Non-pigmented ciliary epithelial cell (primary cell): ENCODE measurements around the gene MRO.
"Not testable (repeated sequence)": the region's sequence is repeated elsewhere in the genome, so short reads cannot be mapped to it uniquely, and the experiment has no call there.

Source experiments
- DNase-seq: peaks from one replicate; pipeline ENCODE4 v3.0.0-alpha.2; 2010; ENCODE audit warnings: low read depth

The MRO gene

GRCh38 chr18:50791599-50792438, 28.0 kb downstream of the MRO start:
- DNase-seq: no peak

DNA sequence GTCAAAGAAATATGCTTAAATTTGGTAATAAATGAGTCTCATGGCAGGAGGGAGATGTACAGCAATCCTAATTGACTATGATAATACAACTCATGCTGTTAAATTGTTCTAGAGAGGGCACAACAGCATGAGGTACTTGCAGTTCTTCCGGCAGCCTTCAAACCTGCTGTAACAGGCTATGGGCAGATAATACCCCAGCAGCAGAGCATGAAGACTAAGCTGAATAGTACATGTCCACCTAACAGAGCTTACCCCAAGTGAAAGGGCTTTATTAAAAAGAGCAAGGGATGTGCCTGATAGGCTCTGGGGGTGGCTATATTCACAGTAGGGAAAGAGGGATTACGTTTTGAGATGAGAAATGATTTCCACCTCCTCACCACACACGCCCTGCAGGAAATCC, 28.9 kb downstream of the MRO start:
- DNase-seq: no peak

DNA sequence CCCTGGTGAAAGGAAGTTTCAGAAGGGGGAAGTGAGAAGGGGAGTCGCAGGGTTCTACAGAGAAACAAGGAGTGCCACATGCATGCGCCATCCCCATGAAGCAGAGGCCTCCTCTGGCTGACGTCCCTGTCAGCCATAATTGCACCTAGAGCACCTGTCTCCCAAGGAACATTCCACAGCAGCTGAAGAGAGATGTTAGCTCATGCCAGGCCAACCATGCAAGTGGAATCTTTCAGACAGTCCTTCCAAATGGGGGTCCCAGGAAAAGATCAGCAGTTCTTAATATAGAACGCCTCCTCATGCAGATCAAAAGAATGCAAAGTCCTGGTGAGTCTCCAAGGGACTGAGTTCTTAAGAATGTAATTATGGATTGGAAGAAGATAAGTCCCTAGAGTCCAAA, 29.6 kb downstream of the MRO start:
- no peak for DNase-seq

- DNase-seq: no peak
Measured at GRCh38 chr18:50788284-50788683, 31.5 kb downstream of the MRO start.

DNA sequence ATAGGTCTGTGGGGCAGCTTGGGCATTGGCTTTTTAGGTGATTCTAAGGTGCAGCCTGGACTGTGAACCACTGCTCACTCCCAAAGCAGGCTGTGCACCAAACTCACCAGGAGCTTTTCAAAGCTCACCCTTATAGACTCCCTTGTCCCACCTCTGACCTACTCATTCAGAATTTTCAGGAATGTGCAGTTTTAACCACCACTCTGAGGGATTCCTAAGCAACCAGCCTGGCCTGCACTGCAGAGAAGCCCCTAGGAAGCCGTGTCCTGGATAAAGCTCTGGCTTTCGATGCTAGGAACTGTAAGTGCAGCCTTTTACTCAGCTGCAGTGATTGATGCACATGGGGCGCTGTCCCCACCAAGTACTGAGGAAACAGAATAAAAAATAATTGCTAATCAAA, 33.0 kb downstream of the MRO start:
- no peak for DNase-seq

DNA sequence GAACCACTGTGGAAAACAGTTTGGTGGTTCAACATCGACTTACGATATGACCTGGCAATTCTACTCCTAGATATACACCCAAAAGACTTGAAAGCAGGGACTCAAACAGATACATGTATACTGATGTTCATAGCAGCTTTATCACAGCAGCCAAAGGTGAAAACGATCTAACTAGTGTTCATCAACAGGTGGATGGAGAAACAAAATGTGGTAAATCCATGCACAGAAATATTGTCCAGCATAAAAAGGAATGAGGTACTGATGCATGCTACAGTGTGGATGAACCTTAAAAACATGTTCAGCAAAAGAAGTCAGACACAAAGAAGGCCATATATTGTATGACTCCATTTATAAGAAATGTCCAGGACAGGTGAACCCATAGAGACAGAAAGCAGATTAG, 36.3 kb downstream of the MRO start:
- no peak for DNase-seq

GRCh38 chr18:50779021-50779420, 40.8 kb downstream of the MRO start:
- not testable (repeated sequence) for DNase-seq

DNA sequence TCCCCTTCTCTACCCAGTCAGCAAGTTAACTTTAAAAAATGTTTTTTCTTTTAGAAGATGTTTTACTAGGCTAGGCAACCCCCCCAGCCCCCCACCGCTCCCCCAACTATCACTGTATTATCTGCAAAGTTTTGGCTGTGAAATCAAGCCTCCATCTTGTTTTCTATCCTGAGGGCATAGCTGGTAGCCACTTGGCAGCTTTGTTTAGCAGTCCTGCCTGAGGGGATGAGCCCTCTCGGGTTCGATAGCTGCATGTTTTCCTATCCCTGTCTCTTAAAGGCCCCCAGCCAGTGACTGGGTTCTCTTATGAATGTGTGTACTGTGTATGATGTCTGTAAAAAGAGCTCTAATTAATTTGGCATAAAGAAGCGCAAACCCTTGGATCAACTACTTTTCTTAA, 43.4 kb downstream of the MRO start:
- DNase-seq: no peak

- DNase-seq: no peak
Measured at GRCh38 chr18:50775726-50776125, 44.1 kb downstream of the MRO start.

GRCh38 chr18:50775207-50775606, 44.6 kb downstream of the MRO start:
- no peak for DNase-seq

GRCh38 chr18:50769463-50769862, 50.4 kb downstream of the MRO start:
- DNase-seq: no peak

DNA sequence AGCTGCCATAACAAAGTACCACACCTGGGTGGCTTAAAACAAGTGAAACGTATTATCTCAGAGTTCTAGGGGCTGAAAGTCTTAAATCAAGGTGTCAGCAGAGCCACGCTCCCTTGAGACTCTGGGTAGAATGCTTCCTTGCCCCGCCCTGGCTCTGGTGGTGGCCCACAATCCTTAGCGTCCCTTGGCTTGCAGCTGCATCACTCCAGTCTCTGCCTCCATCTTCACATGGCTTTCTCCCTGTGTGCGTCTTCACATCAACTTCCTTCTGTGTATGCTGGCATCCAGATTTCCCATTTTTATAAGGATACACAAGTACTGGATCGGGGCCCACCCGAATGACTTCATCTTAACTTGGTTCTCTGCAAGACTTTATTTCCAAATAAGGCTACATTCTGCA, 62.5 kb downstream of the MRO start:
- no peak for DNase-seq

DNA sequence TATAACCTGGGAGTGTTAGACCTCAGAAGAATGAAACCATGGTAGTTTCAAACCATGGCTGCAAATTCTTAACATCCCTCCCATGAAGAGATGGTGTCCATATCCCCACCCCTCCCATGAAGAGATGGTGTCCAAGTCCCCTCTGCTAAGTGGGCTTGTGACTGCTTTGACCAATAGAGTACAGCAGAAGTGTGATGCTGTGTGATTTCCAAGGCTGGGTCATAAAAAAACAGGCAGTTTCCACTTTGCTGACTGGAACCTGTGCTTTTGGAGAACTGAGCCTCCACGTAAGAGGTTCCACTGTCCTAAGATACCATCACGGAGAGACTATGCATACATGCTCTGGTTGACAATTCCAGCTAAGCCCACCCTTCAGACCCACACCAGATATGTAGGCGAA, 65.5 kb downstream of the MRO start:
- DNase-seq: no peak

DNA sequence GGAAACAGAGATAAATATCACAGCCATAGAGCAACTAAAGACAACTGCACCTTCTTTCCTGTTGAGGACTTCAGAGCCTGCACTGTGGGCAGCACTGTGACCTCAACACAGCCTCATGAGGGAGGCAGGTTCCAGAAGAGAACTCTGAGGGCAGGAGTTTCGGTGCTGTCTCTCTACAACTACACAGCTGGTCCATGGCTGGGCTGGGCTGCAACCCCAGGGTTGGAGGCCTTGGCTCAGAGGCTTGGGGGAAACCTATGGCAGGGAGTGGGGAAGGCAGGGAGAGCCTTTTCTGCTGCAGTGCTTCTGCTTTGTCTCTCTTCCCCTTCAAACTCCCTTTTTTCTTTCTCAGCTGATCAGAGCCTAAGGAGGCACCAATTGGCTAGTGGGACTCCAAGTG, 66.5 kb downstream of the MRO start:
- DNase-seq: no peak

DNA sequence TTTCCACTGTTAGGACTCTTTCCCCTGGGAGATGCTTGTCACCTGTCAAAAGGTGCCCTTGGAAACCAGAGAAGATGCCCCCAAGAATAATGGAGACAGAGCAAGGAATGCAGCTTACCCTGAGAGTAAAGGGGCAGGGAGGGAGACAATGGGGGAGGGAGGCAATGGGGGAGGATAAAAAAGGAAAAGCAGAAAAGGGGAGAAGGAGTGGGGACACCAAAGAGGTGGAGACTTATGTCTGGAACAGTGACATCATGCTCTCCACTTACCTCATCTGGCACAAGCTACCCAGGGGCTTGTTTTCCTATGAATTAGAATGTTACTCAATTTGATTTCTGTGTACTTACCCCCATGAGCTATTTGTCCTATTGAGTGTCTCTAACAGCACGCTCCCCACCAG, 67.9 kb downstream of the MRO start:
- no peak for DNase-seq

GRCh38 chr18:50751490-50751889, 68.3 kb downstream of the MRO start:
- no peak for DNase-seq

DNA sequence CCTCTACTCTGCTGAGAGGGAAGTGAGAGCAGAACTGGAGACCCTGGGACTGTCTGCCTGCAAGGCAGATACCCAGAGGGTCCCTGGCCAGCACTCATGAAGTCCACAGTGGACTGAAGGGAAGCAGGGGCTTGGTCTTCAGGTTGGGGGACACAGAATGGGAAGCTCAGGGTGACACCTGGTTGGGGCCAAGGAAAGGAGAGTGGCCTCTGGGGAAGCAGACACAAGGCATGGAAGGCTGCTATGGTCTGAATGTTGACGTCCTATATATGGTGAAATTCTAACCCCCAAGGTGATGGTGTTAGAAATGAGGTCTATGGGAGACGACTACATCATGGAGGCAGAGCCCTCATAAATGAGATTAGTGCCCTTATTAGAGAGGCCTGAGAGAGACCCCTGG, 69.3 kb downstream of the MRO start:
- no peak for DNase-seq

DNA sequence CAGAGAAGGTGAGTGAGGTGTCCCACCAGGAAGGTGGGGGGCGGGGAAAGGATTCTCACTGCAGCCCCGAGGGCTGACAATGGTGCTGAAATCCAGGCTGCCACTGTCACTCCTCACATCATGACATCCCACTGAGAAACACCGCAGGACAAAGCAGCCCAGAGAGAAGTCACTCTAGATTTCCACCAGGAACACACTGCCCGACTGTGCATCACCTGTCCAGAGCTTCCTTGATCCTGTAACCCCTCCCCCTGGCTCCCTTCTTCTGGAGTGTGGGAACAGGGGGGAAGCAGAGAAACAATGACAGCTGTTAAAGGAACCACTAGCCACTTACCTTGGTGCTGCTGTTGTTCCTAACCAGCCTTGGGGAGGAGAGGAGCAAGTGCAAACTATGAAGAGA, 69.9 kb downstream of the MRO start:
- DNase-seq: no peak

DNA sequence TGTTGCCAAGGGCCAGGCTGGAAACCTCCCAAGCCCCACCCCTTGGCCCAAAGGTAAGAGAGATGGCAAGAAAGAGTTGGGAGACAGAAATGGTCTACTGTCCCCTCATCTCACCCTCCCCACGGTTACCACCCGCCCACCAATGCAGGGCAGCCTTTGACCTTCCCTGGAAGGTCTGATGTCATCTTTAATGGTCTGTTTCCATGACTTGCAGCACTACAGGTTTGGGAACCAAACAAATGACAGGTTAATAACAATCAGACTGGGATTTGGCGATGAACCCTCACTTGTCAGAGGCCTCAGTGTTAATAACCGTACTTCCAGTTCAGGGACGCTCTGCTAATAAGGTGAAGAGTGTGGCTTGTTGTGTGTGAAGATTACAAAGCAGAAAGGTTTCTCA, 70.4 kb downstream of the MRO start:
- DNase-seq: no peak

DNA sequence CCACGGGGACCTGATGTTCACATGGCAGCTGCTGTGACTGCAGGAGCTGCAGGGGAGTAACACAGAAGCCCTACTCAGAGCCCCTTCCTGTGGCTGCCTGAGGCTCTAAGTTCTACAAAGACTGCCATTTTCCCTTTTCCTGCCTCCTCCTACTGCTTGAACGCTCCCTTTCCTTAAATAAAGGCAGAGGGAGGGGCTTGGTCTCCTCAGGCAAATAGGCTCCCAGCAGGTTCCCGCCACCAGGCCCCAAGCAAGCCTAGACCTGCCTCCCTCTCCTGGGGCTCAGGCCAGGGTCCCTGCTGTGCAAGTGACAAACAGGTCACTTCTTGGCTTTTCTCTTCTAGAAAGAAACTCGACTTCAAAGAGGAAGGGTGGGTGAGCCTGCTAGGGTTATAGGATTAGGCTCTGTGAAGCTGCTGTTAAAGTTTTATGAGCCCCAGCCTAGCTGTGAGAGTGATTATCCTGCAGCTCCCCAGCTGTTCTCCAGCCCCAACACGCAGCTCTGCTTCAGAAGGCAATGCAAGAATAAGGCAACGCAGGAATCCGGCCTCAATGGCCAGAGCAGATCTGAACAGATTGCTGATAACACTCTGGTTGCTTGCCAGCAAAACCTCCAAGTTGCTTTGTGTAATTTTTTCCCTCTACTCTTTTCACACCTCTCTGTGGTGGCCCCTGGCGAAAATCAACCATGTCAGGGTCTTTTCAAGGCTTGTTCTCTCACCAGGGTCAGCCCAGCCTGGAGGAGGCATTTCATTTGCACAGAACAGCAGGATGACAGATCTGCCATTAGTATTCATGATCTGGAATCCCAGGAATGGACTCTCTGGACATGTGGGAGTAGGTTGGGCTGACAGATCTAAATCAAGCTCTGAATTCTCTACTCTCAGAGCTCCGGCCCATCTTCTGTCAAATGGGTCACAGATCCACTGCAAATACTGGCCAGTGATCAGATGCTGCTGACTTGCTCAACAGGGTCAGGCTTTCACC, 71.3 kb downstream of the MRO start:
- no peak for DNase-seq

GRCh38 chr18:50747849-50748242, 72.0 kb downstream of the MRO start:
- no peak for DNase-seq

- no peak for DNase-seq
Measured at GRCh38 chr18:50745945-50746344, 73.9 kb downstream of the MRO start.
